GM21737 (cell line): Measurements from ENCODE around the gene VPS41.

Experiments
- ATAC-seq: cut with Tn5 transposase; IDR thresholded peaks from one replicate; pipeline ENCODE4 v1.9.1; 2021; ENCODE audit warnings: mild to moderate bottlenecking, moderate library complexity; ENCODE audit not compliant: unreplicated experiment

VPS41 gene

DNA sequence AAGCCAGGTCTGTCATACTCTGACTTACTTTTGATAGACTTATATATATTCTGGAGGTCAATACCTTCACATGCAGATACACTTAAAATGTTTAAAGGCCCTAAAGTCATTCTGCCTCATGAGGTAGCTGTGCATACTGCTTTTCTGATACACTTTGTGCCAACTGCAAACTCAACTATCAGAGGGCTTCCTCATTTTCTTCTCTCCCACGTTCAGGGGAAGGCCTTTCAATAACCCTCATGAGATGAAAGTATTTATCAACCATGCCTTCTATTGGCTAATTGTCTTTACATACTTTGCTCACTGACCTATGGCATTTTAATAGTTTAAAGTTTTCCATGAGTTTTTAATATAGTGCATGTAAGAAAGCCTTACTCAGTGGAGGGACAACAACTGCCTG, 165.1 kb downstream of the VPS41 start:
- ATAC-seq = no peak

GRCh38 chr7:38740041-38740440, 168.9 kb downstream of the VPS41 start:
- no peak for ATAC-seq

- ATAC-seq = no peak
Observed at GRCh38 chr7:38736138-38736537, 172.9 kb downstream of the VPS41 start.

DNA sequence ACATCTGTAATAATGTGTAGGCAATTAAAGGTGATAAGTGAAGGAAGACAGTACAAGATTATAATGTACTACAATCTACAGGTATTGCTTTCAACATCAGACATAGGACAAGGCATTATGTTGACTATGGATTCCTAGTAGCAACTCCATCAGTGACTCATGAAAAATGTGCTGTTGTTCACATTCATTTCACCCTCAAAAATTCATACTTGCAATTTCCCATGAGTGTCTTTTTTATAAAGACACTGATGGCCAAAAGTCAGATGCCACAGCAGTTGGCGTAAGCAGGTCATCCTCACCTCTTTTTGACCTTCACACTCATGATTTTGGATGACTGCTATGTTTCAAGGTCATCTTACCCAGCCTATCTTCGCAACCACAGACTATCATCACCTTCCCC, 177.8 kb downstream of the VPS41 start:
- no peak for ATAC-seq

DNA sequence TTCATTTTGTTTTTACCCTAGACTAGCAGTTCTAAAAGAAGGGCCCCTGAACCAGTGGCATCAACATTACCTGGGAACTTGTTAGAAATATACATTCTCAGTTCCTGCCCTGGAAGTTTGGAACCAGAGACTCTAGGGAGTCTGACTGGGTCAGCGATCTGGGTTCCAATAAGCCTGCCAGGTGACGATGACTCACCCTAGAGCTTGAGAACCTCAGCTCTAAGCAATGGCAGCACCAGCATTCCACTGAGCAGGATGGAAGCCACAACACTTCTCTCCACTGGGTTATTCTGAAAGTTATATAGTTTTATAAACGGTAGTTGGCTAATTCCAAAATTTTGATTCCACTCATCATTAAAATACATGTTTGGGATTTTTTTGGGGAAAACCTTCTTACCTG, 180.8 kb downstream of the VPS41 start:
- no peak for ATAC-seq

DNA sequence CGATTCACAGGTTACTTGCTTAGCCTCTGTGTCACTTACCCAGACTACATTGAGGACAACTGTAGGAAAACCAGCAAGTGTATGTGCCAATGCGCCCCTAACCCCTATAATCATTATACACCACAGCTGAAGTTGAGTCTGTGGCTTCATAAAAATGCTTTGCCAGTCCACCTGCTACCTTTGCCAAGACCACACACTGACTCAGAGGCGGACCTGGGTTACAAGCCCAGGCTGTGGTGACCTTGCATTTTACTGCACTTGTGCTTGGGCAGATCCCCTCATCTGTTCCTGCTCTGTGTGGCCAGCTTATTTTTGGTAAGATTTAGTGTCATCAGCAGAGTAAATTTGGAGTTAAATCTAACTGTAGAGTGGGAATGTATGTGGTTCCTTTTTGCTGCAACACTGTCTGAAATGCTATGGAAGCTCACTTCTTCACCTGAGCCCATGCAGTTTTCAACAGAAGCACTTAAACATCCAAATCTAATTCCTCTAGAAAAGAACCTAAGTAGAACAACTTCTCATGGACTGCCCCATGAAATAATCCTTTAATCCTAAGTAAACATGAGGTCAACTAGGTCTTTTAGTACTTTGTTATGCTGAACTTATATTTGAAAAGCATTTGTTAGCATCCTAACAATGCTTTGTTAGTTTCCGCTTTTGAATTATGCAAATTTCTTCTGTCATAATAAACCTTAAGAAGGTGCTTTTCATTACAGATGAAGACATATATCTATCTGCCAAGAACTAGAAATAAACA, 181.6 kb downstream of the VPS41 start:
- ATAC-seq = no peak

- no peak for ATAC-seq
Observed at GRCh38 chr7:38723327-38723726, 185.7 kb downstream of the VPS41 start.

DNA sequence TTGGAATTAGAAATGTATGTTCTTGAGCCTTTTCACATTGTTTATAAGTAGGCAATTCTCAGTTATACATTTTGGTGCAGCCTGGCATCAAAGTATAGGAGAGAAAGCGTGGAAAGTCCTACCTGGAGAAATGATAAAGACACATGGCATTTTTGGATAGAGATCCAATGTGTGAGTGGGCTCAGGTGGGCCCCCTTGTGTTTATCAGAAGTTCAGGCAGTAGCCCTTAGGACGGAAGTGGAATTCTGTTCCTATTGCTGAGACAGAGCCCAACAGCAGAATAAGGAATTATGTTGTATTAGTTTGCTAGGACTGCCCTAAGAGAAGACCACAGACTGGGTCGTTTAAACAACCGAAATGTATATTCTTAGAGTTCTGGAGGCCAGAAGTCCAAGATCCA, 192.6 kb downstream of the VPS41 start:
- ATAC-seq = no peak

- no peak for ATAC-seq
Observed at GRCh38 chr7:38709123-38709522, 199.9 kb downstream of the VPS41 start.

DNA sequence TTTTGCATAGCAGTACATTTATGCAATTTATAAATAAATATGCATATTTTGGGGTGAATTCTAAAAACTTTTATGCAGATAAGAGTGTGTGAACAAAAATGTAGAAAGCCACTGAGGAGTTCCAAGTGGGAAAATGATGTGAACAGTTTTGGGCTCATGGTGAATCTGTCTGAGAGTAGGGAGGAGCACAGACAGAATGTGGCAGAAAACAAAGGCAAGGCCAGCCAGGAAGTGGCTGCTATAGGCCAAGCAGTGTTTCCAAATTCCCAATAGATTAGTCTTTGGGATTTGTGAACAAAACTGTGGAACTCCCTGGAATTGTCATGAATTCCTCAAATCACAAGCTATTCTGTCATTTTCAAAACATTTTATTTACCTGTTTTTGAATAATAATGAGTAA, 204.2 kb downstream of the VPS41 start:
- ATAC-seq = no peak

DNA sequence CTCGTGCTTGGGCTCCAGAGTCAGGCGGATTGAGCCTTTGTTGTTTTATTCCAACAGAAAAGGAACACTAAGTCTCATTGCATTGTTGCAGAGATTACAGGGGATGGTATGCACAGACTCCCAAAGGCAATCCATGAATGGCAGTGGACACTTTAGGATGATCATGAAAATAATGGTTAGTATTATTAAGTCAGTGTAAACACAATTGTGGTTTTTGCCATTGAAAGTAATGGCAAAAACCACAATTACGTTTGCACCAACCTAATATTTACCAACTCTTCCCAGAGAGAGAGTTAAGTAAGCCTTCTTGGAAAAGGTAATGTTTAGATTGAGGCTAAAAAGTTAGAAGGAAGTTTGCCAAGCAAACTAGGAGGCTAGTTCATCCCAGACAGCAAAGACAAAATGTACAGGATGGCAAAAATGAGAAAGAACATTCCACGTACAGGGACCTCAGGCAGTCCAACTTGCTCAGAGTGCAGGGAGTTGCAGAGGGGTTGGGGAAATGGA, 204.9 kb downstream of the VPS41 start:
- no peak for ATAC-seq

DNA sequence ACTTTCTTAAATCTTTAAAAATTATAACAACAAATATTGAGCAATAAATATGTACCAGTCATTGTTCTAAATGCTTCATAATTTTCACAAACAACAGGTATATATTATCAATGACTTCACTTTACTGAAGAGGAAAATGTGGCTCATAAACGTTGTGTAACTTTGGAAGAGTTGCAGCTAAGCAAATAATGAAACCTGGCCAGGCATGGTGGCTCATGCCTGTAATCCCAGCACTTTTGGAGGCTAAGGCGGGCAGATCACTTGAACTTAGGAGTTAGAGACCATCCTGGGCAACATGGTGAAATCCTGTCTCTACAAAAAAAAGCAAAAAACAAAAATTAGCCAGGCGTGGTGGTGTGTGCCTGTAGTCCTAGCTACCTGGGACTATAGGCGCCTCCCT, 205.9 kb downstream of the VPS41 start:
- ATAC-seq = no peak

DNA sequence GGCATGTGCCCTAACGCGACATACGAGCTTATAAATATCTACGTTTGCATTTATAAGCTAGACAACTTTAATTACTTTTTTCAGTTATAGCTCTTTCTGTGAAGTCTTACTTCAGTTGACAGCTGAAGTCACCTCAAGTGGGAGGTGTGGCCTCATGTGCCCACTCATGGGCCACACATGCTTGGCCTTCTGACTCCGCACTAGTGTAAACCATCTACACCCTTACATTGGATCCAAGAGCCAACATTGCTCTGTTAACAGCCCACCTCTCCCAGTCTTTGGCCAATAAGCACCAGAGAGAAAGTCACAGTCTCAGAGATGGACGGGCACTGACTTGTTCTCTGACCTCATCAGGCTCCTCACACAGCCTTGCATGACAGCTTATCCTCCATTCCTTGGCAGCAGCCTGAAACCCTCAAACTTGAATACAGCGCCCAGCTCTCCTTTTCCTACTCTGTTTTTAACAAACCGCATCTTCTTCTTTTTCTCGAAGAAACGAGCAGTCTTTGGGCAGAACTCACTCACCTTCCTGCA, 206.9 kb downstream of the VPS41 start:
- no peak for ATAC-seq

GRCh38 chr7:38700116-38700515, 208.9 kb downstream of the VPS41 start:
- no peak for ATAC-seq

GRCh38 chr7:38699471-38699870, 209.5 kb downstream of the VPS41 start:
- ATAC-seq = no peak

DNA sequence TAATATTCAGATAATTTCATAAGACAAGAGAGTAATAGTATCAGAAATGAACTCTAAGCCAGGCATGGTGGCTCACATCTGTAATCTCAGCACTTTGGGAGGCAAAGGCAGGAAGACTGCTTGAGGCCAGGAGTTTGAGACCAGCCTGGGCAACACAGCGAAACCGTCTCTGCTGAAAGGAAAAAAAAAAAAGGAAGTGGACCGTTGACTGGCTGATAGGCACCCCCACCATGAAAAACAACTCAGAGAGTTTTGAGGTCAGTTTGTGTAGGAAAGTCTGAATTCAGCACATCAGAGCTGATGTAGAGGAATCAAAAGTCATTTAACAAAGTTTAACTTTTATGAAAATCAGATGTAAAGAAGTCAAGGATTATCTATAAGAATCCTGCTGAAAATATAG, 214.7 kb downstream of the VPS41 start:
- ATAC-seq = no peak

DNA sequence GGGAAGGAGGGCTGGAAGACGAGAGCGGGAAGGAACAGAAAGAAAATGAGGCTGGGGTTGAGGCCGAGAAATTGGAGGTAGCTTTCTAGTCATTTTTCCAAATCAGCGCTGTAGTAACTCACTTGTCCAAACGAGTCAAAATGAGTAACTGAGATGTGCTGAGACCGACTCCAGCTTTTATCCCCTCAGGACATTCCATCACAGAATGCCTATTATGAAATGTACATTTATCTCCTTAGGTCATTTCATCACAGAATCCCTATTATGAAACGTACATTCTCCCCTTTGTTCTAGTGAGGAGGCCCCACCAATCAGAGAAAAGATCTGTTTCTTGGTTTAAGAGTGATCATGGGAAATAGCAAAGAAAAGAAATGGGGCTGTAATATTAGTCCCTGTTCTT, 222.1 kb downstream of the VPS41 start:
- ATAC-seq = no peak

DNA sequence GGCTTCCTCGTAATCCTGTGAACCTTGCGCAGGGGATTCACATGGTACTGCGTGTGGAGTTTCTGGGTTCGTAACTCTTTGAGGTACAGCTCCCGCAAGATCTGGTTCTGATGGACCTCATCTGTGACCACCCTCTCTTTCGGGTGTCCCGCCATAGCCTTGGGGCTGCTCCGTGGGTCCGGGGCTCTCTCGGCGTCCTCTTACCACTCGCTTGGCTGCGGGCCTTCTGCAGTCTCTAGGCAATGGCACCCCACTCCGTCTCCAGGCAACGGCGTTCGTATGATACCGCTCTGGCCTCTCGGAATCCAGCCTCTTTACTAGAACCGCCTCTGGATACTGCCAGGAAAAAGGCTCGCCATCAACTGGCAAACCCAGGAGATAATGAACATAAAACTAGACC, 223.1 kb downstream of the VPS41 start:
- no peak for ATAC-seq

DNA sequence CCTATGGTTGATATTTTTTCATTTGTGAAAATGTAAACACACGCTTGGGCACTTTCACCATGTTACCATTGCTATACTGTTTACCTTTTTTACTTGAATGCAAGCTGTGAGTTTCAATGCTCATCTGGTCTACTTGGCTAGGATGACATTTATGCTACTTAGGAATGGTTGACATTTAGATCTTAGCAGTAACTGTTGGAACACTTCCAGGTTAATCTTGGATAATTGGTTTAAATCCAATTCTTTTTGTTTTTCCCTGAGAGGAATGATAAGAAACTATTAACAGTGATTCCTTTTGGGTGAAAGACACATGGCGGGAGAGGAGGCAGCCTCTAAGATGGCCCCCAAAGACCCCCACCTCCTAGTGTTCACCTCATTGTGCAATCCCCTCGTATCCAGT, 226.4 kb downstream of the VPS41 start:
- no peak for ATAC-seq

DNA sequence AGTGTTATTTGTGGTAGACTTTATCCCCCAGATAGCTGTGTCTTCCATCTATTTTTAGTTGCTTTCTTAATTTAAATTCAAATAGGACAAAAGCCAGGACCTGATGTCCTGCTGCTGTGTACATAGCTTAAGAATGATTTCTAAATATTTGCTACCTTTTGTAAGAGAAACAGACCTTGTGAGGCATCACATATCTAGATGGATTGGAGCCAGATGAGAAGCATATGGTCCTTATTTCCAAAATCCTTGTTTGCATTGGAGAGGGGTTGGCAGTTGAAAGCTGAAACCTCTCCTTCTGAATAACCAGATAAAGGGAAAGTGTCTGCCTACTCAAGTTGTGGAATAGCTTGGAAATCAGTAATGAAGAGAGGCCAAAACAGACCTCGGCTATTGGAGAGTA, 227.1 kb downstream of the VPS41 start:
- no peak for ATAC-seq

- no peak for ATAC-seq
Observed at GRCh38 chr7:38679419-38679818, 229.6 kb downstream of the VPS41 start.

DNA sequence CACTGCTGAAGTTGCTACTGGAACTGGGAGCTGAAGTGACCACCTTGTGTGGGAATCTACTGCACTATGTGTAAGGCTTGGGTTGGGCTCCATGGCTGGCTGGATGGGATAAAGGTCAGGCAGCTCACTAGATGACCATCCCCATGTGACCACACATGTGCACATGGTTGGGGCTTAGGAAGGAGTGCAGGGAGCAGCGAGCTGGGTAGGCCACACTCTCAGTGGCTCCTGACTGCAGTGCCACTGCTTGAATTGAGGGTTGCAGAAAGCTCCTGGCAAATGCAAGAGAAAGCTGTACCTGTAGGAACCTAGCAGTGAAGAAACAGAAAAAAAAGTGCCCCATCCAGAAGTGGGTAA, 230.3 kb downstream of the VPS41 start:
- ATAC-seq = no peak
